WI38 (cell line): ENCODE measurements around the gene MAGI1.

Experiments used
- H3K4me3 ChIP-seq: 2 replicates; pipeline ENCODE4 v1.5.1; 2011; ENCODE audit warnings: low read depth, mild to moderate bottlenecking, control low read depth, low read length
- CTCF ChIP-seq: IDR thresholded peaks from 2 replicates; pipeline ENCODE4 v1.5.1; 2012; ENCODE audit warnings: low read depth, mild to moderate bottlenecking, control low read depth, low read length

MAGI1 gene

GRCh38 chr3:65564483-65564882 is 474.2 kb downstream of the MAGI1 start:
- H3K4me3 ChIP-seq, result no peak overlapping the region
- TF ChIP-seq CTCF, result no peak

- H3K4me3 ChIP-seq, result no peak overlapping the region
- TF ChIP-seq CTCF, result no peak
Measured at GRCh38 chr3:65563861-65564260, 474.9 kb downstream of the MAGI1 start.

- no peak overlapping the region for H3K4me3 ChIP-seq
- TF ChIP-seq CTCF, result no peak
Measured at GRCh38 chr3:65562447-65562846, 476.3 kb downstream of the MAGI1 start.

- TF ChIP-seq CTCF, result no peak
- no peak overlapping the region for H3K4me3 ChIP-seq
Measured at GRCh38 chr3:65561617-65562016, 477.1 kb downstream of the MAGI1 start.

- no peak overlapping the region for H3K4me3 ChIP-seq
- TF ChIP-seq CTCF, result no peak
Measured at GRCh38 chr3:65560901-65561300, 477.8 kb downstream of the MAGI1 start.

GRCh38 chr3:65560133-65560532 is 478.6 kb downstream of the MAGI1 start:
- TF ChIP-seq CTCF, result no peak
- H3K4me3 ChIP-seq, result no peak overlapping the region

GRCh38 chr3:65559643-65560042 is 479.1 kb downstream of the MAGI1 start:
- no peak for TF ChIP-seq CTCF
- no peak overlapping the region for H3K4me3 ChIP-seq
